MG63 (cell line): Measurements from ENCODE around the gene XKR7. TPM values are rescaled to one million over a fixed set of nuclear protein-coding genes. Genes with fewer than 3 reads are reported as not detected.

Experiments
- DNase-seq: peaks from one replicate; pipeline ENCODE4 v3.0.0-alpha.2; 2020
- H3K27me3 ChIP-seq: fragments of 250-450 bp; sonication (Bioruptor Pico); 2 replicates; pipeline ENCODE4 v1.5.1; 2020; ENCODE audit warnings: mild to moderate bottlenecking, moderate library complexity
- H3K36me3 ChIP-seq: fragments of 250-450 bp; sonication (Bioruptor Pico); 2 replicates; pipeline ENCODE4 v1.5.1; 2020; ENCODE audit warnings: mild to moderate bottlenecking, moderate library complexity
- H3K4me3 ChIP-seq: fragments of 250-450 bp; sonication (Bioruptor Pico); 2 replicates; pipeline ENCODE4 v1.5.1; 2020; ENCODE audit warnings: mild to moderate bottlenecking, moderate library complexity
- H3K9me3 ChIP-seq: fragments of 250-450 bp; sonication (Bioruptor Pico); 2 replicates; pipeline ENCODE4 v1.5.1; 2020; ENCODE audit warnings: mild to moderate bottlenecking, moderate library complexity
- total RNA-seq: library from RNA; depleted of rRNA; stranded (reverse); fragments of >200 nt; shearing (Covaris generic); gene quantifications from 2 replicates; pipeline ENCODE4 v1.2.3, GENCODE V29; 2014; ENCODE audit warnings: low replicate concordance

The XKR7 gene
- total RNA-seq, 1 experiment from 2014 or later: not detected

GRCh38 chr20:31990641-31991338 lies 22.8 kb downstream of the XKR7 start:
- no peaks in the 10 kb centered on the region for H3K27me3 ChIP-seq
- H3K36me3 ChIP-seq: no peaks in the 10 kb centered on the region
- no peak overlapping the region for H3K4me3 ChIP-seq
- no peak for DNase-seq
- no peaks in the 10 kb centered on the region for H3K9me3 ChIP-seq

GRCh38 chr20:31991339-31991705 lies 23.4 kb downstream of the XKR7 start:
- no peaks in the 10 kb centered on the region for H3K9me3 ChIP-seq
- no peaks in the 10 kb centered on the region for H3K36me3 ChIP-seq
- H3K4me3 ChIP-seq: no peak overlapping the region
- no peak for DNase-seq
- no peaks in the 10 kb centered on the region for H3K27me3 ChIP-seq

GRCh38 chr20:31992086-31992485 lies 24.1 kb downstream of the XKR7 start:
- Histone ChIP-seq H3K9me3 (no peaks in the 10 kb centered on the region), H3K4me3 (no peak overlapping the region), H3K36me3 (no peaks in the 10 kb centered on the region), H3K27me3 (no peaks in the 10 kb centered on the region)
- DNase-seq: no peak

DNA sequence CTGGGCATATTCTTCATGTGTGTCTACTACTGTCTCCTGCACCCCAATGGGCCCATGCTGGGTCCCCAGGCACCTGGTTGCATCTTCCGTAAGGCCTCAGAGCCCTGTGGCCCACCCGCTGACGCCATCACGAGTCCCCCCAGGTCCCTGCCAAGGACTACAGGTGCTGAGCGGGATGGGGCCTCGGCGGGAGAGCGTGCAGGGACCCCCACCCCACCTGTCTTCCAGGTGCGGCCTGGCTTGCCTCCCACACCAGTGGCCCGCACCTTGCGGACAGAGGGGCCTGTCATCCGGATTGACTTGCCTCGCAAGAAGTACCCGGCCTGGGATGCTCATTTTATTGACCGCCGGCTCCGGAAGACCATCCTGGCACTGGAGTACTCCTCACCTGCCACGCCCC lies 29.0 kb downstream of the XKR7 start:
- Histone ChIP-seq H3K36me3 (no peaks in the 10 kb centered on the region), H3K9me3 (no peaks in the 10 kb centered on the region), H3K4me3 (no peak overlapping the region), H3K27me3 (no peaks in the 10 kb centered on the region)
- no peak for DNase-seq

- Histone ChIP-seq H3K27me3 (no peaks in the 10 kb centered on the region), H3K9me3 (no peaks in the 10 kb centered on the region), H3K4me3 (no peak overlapping the region), H3K36me3 (no peaks in the 10 kb centered on the region)
- no peak for DNase-seq
These were observed 30.3 kb downstream of the XKR7 start for GRCh38 chr20:31998246-31998645.

DNA sequence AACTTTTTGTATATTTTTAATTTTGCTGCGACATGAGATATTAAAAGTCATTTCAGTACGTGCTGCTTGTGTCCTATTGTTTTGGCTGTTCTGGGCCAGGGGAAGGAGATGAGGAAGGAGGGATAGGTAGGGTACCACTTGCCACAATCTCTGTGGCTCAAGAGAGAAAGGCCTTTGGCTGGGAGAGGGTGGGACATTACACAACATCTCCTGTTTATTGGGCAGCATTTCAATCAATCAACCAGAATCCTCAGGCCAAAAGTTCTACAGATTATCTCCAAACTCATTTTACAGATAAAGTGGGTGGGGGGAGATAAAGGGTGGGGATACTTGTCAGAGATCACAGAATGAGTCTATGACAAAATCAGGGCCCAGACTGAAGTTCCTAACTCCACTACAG lies 35.4 kb downstream of the XKR7 start:
- Histone ChIP-seq H3K36me3 (no peaks in the 10 kb centered on the region), H3K4me3 (no peak overlapping the region), H3K9me3 (no peaks in the 10 kb centered on the region), H3K27me3 (no peaks in the 10 kb centered on the region)
- no peak for DNase-seq

DNA sequence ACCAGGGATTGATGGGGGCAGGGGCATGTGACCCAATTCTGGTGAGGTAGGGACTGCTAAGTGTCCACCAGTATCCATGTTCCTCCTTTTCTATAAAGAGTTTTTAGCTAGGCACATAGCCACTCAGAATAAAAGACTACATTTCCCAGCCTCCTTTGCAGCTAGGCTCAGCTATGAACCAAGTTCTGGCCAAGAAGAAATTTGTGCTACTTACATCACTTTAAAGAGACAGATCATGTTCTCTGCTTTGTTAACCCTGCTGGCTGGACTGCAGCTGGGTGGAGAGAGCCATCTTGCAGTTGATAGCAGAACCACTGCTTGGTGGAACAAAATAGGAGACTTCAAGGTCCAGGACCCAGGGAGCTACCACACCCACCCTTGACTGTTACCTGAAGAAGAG lies 37.0 kb downstream of the XKR7 start:
- Histone ChIP-seq H3K4me3 (no peak overlapping the region), H3K9me3 (no peaks in the 10 kb centered on the region), H3K36me3 (no peaks in the 10 kb centered on the region), H3K27me3 (no peaks in the 10 kb centered on the region)
- no peak for DNase-seq

DNA sequence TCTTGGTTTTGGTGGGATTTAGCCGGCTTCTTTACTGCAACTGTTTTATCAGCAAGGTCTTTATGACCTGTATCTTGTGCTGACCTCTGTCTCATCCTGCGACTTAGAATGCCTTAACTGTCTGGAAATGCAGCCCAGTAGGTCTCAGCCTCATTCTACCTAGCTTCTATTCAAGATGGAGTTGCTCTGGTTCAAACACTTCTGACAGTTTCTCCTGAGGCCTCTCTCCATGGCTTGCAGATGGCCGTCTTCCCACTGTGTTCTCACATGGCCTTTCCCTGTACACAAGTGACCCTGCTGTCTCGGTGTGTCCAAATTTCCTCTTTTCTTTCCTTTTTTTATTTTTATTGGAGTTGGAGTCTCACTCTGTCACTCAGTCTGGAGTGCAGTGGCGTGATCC lies 38.1 kb downstream of the XKR7 start:
- no peak for DNase-seq
- H3K9me3 ChIP-seq: no peaks in the 10 kb centered on the region
- no peaks in the 10 kb centered on the region for H3K27me3 ChIP-seq
- no peaks in the 10 kb centered on the region for H3K36me3 ChIP-seq
- no peak overlapping the region for H3K4me3 ChIP-seq

DNA sequence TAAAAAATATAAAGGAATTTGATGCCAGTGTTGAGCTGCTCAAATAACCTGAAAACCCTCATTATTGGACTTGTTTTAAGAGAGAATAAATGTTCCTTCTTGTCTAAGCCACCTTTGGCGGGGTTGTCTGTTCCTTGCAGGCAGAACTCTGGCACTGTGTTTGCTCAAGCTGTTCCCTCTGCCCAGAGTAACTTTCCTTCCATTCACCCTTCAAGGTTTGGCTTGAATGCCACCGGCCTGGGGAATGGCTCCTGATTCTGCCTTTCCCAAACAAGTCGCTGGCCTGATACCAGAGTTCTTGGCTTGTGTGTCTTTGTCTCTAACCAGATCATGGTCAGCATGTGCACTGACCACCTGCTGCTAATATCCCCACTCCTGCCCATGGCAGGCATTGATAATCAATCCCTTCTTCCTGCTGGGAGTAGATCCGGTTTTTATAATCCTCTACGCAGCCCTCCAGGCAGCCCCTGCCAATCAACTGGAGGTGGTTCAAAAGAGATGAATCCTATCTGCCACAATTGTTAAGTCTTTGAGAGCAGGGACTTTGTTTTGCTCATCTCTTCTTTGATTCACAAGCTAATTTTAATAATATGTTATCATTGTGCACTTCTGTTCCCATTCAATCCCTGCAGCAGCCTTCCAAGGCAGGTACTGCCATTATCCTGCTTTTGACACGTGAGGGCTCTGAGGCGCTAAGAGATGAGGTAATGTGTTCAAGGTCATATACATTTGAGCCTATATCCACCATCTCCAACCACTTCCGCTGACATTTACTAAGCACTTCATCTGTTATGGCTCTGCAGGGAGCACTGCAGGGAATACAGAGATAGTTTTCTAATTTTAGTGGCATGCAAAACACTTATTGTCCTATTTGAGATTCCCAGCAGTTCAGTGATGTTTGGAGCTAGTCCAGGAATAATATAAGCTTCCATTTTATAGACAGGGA lies 39.2 kb downstream of the XKR7 start:
- Histone ChIP-seq H3K9me3 (no peaks in the 10 kb centered on the region), H3K27me3 (peaks cover 2% of the 10 kb centered on the region; the same call in 1 of the 2 replicates), H3K4me3 (no peak overlapping the region), H3K36me3 (no peaks in the 10 kb centered on the region)
- DNase-seq: no peak

- H3K4me3 ChIP-seq: no peak overlapping the region
- no peaks in the 10 kb centered on the region for H3K36me3 ChIP-seq
- no peaks in the 10 kb centered on the region for H3K9me3 ChIP-seq
- peaks cover 5% of the 10 kb centered on the region; the same call in 1 of the 2 replicates for H3K27me3 ChIP-seq
- DNase-seq: peak; percentile 64
These were observed 40.1 kb downstream of the XKR7 start for GRCh38 chr20:32007787-32008616.

DNA sequence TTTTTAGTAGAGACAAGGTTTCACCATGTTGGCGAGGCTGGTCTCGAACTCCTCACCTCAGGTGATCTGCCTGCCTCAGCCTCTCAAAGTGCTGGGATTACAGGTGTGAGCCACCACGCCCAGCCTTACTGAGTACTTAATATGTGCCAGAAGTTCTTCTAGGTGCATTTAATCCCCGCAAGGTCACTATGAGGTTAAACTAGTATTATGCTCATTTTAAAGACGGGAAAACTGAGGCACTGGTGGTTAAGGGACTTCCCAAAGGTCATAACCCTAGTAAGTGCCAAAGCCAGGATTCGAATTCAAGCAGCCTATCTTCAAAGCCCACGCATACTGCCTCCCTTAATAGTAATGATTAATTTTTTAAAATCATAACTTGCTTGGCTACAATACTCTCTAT lies 41.6 kb downstream of the XKR7 start:
- DNase-seq: no peak

DNA sequence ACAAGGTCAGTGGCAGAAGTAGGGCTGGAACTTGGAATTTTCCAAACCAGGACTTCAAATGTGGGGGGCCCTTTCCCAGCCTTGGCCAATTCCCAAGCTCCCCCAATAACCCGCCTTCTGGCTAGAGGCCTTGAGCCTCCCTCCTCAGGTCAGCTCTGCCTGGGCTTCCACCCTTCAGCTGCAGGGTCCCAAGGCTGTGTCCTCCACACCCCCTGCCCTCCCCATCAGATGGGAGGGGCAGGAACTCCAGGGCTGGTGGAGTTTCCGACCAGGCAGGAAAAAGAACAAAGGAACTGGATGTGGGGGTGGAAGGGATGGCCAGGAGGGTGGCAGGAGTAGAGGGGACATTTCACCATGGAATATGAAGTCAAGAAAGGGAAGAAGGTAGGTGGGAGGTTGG lies 42.1 kb downstream of the XKR7 start, which contains the start of gene CCM2L:
Gene CCM2L (plus strand): TSS at position 338 of the 400 bp plus-strand sequence. CDS start 17 bp downstream, at position 355.
- H3K9me3 ChIP-seq: no peaks in the 10 kb centered on the region
- no peak for DNase-seq
- H3K4me3 ChIP-seq: no peak within 1 kb of the TSS
- H3K27me3 ChIP-seq: peaks cover 5% of the 10 kb centered on the region; the same call in 1 of the 2 replicates
- H3K36me3 ChIP-seq: no peaks in the 10 kb centered on the region

More for the DNA sequence above, 41.6 kb downstream of the XKR7 start:
- H3K9me3 ChIP-seq: no peaks in the 10 kb centered on the region
- peaks cover 5% of the 10 kb centered on the region; the same call in 1 of the 2 replicates for H3K27me3 ChIP-seq
- no peak overlapping the region for H3K4me3 ChIP-seq
- no peaks in the 10 kb centered on the region for H3K36me3 ChIP-seq

- H3K9me3 ChIP-seq: no peaks in the 10 kb centered on the region
- no peaks in the 10 kb centered on the region for H3K36me3 ChIP-seq
- H3K27me3 ChIP-seq: peaks cover 5% of the 10 kb centered on the region; the same call in 1 of the 2 replicates
- H3K4me3 ChIP-seq: no peak overlapping the region
- DNase-seq: no peak
These were observed 42.7 kb downstream of the XKR7 start for GRCh38 chr20:32010666-32011065.

DNA sequence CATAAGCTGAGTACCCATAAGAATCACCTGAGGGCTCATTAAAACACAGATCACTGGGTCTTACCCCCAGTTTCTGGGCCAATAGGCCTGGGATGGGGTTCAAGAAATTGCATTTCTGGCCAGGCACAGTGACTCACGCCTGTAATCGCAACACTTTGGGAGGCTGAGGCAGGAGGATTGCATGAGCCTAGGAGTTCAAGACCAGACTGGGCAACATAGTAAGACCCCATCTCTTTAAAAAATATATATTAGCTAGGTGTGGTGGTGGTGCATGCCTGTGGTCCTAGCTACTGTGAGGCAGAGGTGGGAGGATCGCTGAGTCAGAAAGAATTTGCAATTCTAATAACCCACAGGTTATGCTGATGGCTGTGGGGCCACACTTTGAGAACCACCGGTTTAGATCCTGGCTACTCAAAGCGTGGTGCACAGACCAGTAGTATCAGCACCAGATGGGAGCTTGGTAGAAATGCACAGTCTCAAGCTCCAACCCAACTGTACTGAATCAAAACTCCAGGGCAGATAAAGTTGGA lies 44.3 kb downstream of the XKR7 start:
- DNase-seq: no peak
- peaks cover 5% of the 10 kb centered on the region for H3K27me3 ChIP-seq
- no peak overlapping the region for H3K4me3 ChIP-seq

GRCh38 chr20:32013326-32013725 lies 45.4 kb downstream of the XKR7 start:
- no peak for DNase-seq
- H3K36me3 ChIP-seq: no peaks in the 10 kb centered on the region
- H3K27me3 ChIP-seq: peaks cover 9% of the 10 kb centered on the region
- no peak overlapping the region for H3K4me3 ChIP-seq
- H3K9me3 ChIP-seq: no peaks in the 10 kb centered on the region

More for the DNA sequence above, 44.3 kb downstream of the XKR7 start:
- Histone ChIP-seq H3K36me3 (no peaks in the 10 kb centered on the region), H3K9me3 (no peaks in the 10 kb centered on the region)

DNA sequence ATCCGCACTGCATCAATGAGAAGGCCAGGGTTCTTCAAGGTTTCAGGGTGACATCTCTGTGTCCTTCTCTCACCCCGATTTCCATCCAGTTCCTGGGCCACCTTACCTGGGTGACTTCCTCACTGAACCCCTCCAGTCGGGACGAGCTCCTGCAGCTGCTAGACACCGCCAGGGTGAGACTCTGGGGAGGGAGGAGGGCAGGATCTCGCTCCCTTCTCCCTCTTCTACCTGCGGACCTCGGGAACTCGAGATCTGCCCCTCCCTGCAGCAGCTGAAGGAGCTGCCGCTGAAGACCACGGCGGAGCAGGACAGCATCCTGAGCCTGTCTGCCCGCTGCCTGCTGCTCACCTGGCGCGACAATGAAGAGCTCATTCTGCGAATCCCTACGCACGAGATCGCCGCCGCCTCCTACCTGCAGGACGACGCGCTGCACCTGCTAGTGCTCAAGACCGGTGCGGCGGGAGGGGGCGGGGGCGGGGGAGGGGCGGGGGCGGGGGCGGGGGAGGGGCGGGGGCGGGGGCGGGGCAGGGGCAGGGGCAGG lies 49.8 kb downstream of the XKR7 start:
- peaks cover 39% of the 10 kb centered on the region for H3K27me3 ChIP-seq
- no peaks in the 10 kb centered on the region for H3K36me3 ChIP-seq
- no peaks in the 10 kb centered on the region for H3K9me3 ChIP-seq
- H3K4me3 ChIP-seq: no peak overlapping the region
- no peak for DNase-seq
